Stimulated activated CD8-positive, alpha-beta memory T cell treated with anti-CD3 and anti-CD28 coated beads, Interleukin-15, amount 100 ng/mL, for 4 hours (primary cell): ENCODE measurements around the gene SRBD1.

ENCODE experiments used
- DNase-seq, 2 donors: peaks; one replicate each; pipeline ENCODE4 v3.0.0-alpha.2; 2020; ENCODE audit warnings: low read depth in 2 of 2

Gene SRBD1

DNA sequence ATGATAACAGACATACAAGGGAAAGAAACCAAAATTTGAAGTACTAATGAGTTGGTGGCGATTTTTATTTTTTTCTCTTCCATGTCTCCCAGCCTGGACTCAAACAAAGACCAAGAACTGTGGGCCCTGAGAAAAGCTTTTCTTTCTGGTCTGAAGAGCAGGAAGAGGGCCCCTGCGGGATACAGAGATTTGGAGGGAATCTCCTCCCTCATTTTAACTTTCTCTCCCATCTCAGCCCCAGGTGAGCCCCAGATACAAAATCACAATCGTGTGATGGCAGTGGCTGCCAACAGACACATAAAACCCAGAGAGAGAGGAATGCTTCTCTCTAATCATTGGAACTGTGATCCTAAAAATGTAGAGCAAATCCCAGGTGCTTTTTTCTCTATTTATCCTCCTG is 20.9 kb upstream of the SRBD1 start:
- no peak for DNase-seq

DNA sequence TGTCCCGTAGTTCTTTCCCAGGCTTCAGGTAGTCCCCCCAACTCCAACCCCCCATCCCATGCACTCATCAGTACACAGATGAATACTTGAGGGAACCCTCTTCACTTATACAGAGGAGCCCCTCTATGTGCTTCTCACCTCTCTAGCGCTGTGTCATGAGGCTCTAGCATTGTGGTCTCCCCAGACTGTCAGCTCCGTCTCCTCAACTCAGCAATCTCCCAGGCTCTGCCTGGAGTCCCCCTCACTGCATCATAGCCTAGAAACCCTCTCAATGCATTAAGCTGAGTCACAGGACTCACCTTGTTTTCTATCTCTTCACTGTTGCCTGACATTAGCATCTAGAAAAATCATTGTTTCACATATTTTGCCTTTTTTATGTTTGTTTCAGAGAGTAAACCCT is 20.3 kb upstream of the SRBD1 start:
- DNase-seq: no peak

DNA sequence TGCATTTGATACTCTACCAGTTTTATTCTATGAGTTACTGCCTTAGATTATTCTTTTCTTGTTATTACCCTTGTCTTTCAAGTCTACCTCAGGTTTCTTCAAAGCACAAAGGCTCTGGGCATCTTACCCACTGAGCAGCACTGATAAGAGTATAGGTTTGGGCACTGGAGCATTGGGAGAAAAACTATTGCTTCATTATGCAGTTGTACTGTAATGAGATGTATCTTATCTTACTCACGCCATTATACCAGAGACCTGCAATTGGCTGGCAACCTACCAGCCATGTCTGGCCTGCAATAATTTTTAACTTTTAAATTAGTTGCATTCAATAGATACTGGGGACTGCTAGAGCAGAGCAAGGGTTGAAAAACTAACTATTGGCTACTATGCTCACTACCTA is 18.9 kb upstream of the SRBD1 start:
- no peak for DNase-seq

DNA sequence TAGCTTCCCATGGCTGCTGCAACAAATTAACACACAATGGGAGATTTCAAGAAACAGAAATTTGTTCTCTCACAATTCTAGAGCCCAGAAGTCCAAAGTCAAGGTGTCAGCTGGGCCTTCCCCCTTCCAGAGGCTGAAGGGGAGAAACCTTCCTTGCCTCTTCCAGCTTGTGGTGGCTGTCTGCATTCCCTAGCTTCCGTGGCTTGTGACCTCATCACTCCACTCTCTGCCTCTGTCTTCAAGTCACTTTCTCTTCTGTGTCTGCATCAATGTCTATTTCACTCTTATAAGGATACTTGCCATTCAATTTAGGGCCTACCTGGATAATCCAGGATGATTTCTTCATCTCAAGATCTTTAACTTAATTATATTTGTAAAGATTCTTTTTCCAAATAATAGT is 16.8 kb upstream of the SRBD1 start:
- no peak for DNase-seq

DNA sequence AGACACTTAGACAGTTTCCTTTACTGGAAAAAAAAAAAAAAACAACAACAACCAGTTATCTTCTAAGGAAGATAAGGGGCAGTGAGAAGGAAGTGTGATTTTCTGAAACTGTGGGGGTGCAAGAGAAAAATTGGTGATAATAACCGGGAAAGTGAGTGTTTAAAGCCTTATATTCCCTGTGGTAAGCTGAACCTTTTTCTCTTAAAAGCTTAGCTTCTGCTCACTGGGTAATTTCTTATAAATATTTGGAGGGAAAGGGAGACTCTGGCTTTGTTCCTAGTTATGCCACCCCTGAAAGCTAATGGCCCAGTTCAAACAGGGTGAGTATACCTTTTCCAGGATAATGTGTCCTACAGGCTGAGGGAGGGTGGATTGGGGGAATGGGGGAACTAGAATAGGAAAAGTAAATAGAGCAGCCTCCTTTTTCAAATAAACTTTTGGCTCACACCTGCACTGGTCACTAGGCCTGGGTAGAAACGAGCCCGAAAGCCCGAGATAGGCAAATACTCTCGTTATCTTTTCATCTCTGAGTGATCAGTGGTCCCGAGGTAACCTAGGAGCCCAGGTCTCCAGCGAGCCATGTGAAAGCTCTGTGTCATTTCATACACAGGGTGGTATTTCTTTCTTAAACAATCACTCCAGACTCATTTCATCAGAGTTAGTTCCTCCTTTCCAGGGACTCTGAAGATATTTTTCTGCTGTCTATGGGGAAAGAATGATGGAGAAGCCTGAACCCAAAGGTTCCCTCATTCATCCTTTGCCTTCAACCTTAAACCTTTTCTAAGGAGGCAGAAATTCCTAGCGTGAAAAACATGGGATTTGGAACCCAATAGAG is 15.5 kb upstream of the SRBD1 start:
- no peak for DNase-seq

DNA sequence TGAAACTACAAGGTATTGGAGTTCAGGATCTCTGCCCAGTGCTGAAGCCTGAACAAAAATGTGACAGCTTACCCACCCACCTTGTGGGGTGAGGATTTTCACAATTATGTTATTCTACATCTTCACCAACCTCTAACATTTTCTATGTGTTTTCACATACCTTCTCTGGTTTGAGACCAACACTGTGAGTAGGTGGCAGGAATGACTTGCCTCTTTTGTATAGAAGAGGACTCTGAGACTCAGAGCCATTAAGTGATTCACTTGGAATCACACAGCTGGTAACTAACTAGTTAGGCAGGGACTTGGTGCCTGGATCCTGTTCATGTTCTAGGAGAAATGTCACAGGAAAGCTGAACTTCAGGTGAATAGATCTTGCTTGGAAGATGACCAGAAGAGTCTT is 14.8 kb upstream of the SRBD1 start:
- DNase-seq: no peak

DNA sequence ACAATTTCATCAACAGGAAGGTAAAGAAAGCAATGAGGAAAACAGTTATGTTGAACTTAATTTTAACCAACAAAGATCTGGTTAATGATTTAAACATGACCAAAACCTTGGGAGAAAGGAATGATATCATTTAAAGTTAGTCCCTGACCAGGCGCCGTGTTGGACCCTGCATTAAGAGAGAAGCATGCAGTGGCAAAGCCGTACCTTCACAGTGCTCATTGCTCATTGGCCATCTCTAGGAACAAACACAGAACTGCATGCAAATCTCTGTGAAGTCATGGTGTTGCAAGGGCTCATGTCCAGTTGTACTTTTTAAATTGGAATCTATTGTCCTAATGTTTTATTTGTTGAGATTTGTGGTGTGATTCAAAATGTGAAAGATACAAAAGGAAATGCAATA is 12.0 kb upstream of the SRBD1 start:
- DNase-seq: no peak

DNA sequence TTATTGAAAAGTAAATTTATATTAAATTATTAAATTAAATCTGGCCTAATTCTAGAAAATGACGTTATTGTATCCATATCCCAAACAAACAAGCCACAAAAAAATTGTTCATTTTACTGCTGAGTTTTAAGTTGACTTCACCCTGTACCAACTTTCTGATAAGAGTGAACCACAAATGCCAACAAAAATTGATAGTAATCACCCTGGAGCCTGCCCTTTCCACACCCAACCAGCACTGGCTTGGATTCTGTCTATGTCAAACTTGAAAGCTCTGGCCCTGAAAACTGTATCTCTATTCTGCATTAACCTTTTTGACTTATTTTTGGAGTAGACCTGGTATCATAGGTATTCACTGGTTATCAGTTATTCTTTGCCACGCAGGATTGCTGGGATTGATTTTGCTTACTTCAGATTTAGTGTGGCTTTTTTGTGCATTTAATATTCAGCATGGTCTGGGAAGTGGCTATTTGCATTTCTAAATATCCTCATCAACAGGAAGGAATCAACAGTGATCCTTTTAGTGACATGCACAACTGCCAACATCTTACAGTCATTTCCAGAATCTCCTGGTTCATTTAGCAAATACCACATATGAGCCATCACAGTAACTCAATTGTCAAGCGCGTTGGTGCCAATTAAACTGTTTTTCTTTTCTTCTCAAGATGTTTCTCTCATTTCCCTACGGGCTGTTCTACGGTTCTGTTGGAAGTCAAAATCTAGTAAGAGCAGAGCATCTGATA is 11.4 kb upstream of the SRBD1 start:
- no peak for DNase-seq

DNA sequence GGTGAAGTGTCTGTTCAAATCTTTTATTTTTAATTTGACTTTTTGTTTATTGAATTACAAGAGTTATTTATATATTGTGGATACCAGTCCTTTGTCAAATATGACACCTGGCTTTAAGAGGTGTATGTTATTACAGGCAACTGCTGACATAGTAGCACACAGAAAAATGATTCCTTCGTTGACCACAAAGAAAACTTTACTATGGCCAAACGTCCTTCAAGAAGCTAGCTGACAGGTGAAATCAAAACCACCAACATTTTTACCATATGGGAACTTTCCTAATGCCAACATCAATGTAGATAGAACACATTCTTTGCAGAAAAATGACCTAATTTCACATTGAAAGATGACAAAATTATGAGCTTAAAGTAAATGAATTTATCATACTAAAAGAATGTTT is 6.4 kb upstream of the SRBD1 start:
- no peak for DNase-seq

DNA sequence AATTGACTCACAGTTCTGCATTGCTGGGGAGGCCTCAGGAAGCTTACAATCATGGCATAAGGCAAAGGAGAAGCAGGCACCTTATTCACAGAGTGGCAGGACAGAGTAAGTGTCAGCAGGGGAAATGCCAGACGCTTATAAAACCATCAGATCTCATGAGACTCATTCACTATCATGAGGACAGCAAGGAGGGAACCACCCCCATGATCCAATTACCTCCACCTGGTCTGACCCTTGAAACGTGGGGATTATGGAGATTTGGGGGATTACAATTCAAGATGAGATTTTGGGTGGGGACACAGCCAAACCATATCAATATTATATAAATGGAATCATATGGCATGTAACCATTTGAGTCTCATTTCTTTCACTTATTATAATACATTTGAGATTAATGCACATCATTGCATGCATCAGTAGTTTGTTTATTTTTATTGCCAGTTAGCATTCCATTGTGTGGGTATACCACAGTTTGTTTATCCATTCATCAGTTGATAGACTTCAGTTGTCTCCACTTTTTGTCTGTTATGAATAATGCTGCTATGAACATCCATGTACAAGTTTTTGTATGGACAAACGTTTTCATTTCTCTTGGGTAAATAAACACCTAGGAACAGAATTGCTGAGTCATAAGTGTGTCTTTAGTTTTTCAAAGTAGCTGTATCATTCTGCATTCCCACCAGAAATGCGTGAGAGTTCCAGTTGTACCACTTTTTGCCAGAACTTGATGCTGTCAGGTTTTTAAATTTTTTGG is 5.8 kb upstream of the SRBD1 start:
- DNase-seq: no peak

DNA sequence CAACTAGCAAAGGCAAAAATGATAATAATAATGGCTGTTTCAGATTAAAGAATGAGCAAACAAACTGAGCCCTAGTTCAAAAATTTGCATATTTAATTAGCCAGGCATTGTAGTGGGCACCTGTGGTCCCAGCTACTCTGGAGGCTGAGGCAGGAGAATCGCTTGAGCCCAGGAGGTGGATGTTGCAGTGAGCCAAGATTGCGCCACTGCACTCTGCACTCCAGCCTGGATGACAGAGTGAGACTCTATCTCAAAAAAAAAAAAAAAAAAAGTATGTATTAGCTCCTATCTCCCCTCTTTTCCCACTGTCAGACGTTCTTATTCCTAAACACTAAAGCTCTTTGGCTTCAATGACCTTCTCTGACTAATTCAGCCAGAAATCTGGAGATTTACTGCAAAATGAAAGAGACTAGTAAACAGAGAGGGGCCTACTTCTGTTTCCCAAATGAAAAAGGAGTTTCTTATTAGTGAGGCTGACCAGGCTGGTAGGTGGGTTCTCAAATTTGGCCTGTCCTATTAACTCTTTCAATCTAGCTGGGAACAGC is 3.9 kb upstream of the SRBD1 start:
- no peak for DNase-seq

DNA sequence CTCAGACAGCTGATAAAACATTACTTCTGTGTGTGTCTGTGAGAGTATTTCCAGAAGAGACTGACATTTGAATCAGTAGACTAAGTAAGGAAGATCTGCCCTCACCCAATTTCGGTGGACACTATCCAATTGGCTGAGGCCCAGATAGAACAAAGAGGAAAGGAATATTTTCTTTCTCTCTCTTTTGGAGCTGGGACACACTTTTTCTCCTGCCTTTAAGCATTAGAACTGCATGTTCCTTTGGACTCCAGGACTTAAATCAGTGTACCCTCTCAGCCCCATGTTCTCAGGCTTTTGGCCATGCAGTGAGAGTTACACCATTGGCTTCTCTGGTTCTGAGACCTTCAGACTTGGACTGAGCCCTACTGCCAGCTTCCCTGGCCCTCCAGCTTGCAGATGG is 3.3 kb upstream of the SRBD1 start:
- DNase-seq: no peak

DNA sequence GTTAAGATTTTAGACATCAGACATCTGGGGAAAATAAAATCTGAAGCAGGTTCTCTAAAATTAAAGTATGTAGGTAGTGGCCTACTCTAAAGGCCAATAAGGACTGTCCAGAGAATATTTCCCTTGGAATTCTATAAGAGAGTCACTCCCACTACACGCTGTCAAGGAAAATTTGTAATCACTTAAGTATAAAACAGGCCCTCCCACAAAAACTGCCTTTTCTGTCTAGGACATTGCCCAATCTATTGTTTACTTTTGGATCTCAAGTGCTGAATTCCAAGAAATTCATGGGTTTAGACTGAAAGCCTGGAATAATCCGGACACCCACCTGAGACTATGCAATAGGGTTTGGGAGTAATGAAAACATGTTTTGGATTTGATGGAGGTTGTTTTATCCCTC is 1.7 kb upstream of the SRBD1 start:
- DNase-seq: no peak

DNA sequence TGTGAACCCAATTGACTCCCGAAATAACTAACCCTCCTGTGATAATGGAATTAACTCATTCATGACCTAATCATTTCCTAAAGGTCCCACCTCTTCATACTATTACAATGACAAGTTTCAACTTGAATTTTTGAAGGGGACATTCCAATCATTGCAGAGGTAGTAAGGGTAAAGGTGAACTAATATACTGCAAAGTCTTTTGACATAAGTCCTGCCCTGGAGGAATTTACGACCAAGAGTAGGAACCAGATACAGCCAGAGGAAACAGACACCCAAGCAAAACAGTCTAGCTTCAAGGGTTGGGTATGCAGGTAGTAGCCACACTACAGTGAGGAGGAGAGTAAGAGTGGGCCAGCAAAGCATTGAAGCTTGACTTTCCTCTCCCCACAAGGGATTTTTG is 1.2 kb upstream of the SRBD1 start:
- DNase-seq: no peak

DNA sequence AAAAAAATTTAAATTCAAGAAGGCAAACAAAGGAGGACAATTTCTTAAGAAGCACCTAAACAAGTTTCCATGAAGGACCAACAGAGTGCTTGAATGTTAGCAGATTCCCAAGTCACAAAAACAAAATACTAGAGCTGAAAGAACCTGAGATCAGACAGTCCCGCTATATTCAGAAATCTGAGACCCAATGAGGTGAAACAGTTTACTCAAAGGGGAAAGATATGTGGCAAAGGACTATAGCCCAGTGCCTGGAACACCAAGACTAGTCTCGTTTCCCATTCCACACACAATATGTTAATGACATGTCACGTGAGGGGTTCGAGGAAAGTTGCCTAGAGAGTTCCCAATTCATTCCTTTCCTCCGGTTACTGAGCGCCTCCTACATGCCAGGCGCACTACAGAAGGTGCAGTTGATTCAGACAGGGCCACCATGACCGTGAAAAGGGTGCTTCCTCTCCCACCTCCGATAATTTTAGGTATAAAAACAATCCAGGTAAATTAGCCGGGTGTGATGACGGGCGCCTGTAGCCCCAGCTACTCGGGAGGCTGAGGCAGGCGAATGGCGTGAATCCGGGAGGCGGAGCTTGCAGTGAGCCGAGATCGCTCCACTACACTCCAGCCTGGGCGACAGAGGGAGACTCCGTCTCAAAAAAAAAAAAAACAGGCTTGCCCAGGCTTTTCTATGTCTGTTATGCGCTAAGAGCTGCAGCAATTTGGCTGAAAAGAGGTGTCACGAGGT is 617 bp downstream of the SRBD1 start:
- peak; percentile 5 to 11 for DNase-seq

DNA sequence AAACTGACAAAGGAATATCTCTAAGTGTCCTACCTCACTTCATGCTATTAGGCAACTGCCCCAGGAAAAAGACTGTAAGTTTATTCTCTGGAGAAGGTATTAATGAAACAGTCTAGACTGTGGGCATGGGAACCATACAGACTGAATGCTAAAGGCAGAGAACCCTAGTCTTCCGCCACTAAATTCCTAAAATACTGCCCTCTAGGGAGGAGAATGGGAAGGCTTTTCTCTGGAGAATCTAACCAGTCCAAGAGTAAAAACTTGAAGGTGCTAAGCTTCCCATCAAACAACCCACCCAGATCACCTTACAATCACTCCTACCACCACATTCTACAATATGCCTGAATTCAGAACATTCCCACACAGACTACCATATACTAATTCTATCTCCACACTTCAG is 3.4 kb downstream of the SRBD1 start:
- DNase-seq: no peak

DNA sequence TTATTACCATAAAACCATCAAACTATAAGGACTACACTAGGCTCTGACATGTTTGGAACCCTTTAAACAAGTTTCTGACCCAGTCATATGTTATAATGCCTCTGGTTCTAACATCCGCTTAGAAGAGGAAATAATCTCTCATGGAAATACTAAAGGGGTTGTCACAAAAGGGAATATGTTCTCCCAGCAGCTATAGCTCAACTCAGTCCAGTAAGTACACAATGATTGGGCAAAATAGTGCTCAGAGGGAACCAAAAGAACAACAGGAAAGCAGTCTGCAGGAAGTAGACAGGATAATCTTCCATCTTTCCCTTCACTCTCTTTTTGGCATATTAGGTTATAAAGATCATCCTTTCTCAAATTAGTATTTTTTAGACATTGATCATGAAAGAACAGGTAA is 4.3 kb downstream of the SRBD1 start:
- DNase-seq: no peak

DNA sequence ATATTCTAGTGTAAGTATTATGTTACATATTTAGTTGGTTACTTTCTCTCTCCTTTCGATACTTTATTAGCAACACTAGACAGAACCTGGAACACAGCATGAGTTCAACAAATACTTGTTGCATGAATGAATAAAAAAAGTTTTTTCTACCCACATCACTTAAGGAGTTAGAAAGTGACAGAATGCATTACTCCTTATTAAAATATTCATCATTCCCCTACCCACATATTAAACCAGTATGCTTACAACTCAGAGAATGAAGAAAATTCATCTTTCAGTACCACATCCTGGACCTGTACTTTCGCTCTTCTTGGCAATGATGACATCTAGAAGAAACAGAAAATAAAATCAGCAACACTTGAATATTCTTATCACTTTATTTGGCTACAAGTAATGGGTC is 6.0 kb downstream of the SRBD1 start:
- no peak for DNase-seq

DNA sequence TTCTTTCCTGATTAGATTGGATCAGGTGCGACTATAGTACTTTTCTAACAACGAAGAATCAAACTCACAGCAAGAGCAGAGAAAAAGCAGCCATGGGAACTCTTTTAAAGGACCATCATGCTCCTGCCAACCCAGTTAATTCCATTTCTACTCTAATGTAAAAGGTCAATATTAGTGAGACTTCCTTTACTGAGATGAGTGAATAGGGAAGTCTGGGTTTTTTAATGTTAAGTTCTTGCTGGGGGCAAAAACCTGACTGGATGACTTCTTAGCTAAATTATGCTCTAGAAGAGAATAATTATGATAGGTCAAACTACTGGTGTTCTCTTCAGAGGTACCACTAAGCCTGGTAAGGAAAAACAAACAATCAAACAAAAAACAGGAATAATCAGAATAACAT is 8.4 kb downstream of the SRBD1 start:
- DNase-seq: no peak

DNA sequence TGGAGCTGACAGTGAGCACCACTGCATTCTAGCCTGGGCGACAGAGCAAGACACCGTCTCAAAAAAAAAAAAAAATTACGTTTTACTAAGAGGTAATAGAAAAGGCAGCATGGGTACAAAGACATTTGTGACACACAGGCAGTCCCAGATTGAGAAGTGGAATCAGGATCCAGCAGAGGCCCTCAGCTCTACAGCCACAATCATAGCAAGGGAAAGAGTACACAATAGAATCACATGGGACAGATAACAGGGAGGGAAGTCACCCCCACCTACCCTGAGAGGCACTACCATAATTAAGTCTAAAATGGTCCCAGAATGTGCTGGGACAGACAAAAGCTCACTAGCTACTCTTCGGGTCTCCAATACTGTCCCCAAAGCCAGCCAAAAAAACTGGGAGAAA is 12.5 kb downstream of the SRBD1 start:
- DNase-seq: no peak

DNA sequence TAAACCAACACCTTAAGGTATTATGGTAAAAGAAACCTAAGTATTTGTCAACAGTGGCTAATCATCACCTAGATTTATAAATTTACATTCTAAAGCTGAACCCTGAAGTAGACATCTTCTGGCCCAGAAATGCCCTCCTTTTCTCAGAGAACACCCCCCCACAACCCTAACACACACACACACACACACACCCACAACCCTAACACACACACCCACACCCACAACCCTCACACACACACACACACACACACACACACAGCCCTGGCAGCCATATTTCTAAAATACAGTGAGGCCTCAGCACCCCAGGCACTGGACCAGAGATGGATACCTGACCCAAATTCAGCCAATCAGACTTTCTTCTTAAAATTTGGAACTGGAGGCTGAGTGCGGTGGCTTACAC is 14.3 kb downstream of the SRBD1 start:
- no peak for DNase-seq
